Trophoblast cell (in vitro differentiated cells and primary cell): ENCODE data around the gene CRTC1.

Experiments
- DNase-seq, 2 donors: peaks; one replicate each; pipeline ENCODE4 v3.0.0-alpha.2; 2016
- H2AFZ ChIP-seq: 2 replicates; pipeline ENCODE4 v1.6.1; 2013; ENCODE audit warnings: low read length, moderate library complexity, mild to moderate bottlenecking; ENCODE audit not compliant: insufficient read depth, poor library complexity
- H2AK5ac ChIP-seq: 2 replicates; pipeline ENCODE4 v1.6.1; 2013; ENCODE audit warnings: mild to moderate bottlenecking, low read length
- H2BK120ac ChIP-seq: 2 replicates; pipeline ENCODE4 v1.6.1; 2013; ENCODE audit warnings: low read length, mild to moderate bottlenecking, moderate library complexity; ENCODE audit not compliant: insufficient read depth, poor library complexity
- H2BK12ac ChIP-seq: 2 replicates; pipeline ENCODE4 v1.6.1; 2013; ENCODE audit warnings: mild to moderate bottlenecking, low read length, moderate library complexity
- H2BK5ac ChIP-seq: 2 replicates; pipeline ENCODE4 v1.6.1; 2013; ENCODE audit warnings: low read length, low read depth, moderate library complexity, mild to moderate bottlenecking; ENCODE audit not compliant: poor library complexity
- H3K14ac ChIP-seq: 2 replicates; pipeline ENCODE4 v1.6.1; 2013; ENCODE audit warnings: mild to moderate bottlenecking, low read length
- H3K18ac ChIP-seq: 2 replicates; pipeline ENCODE4 v1.6.1; 2013; ENCODE audit warnings: mild to moderate bottlenecking, low read length
- H3K23ac ChIP-seq: 2 replicates; pipeline ENCODE4 v1.6.1; 2013; ENCODE audit warnings: low read length
- H3K27ac ChIP-seq: 2 replicates; pipeline ENCODE4 v1.5.1; 2013; ENCODE audit warnings: low read depth, mild to moderate bottlenecking, inconsistent platforms, low read length, moderate library complexity
- H3K27me3 ChIP-seq: 2 replicates; pipeline ENCODE4 v1.6.1; 2013; ENCODE audit warnings: inconsistent platforms, mild to moderate bottlenecking, low read length, moderate library complexity; ENCODE audit not compliant: insufficient read depth
- H3K36me3 ChIP-seq, 2 experiments: 1 replicate in 1 of 2; 2 replicates in 1 of 2; pipeline ENCODE4 v1.6.1; 2013; ENCODE audit warnings: low read length in 2 of 2, mild to moderate bottlenecking in 2 of 2, moderate library complexity in 1 of 2; ENCODE audit not compliant: insufficient read depth in 2 of 2, control insufficient read depth in 1 of 2
- H3K4ac ChIP-seq: 2 replicates; pipeline ENCODE4 v1.6.1; 2013; ENCODE audit warnings: low read depth, mild to moderate bottlenecking, low read length, moderate library complexity
- H3K4me1 ChIP-seq, 2 experiments: 1 replicate in 1 of 2; 2 replicates in 1 of 2; pipeline ENCODE4 v1.6.1; 2013; ENCODE audit warnings: low read length in 2 of 2, mild to moderate bottlenecking in 2 of 2, moderate library complexity in 1 of 2; ENCODE audit not compliant: insufficient read depth in 2 of 2, control insufficient read depth in 1 of 2
- H3K4me2 ChIP-seq: 2 replicates; pipeline ENCODE4 v1.6.1; 2013; ENCODE audit warnings: inconsistent platforms, mild to moderate bottlenecking, low read length, moderate library complexity
- H3K4me3 ChIP-seq: 2 replicates; pipeline ENCODE4 v1.5.1; 2013; ENCODE audit warnings: mild to moderate bottlenecking, low read depth, low read length, inconsistent platforms
- H3K79me1 ChIP-seq: one replicate; pipeline ENCODE4 v1.6.1; 2013; ENCODE audit warnings: low read length
- H3K79me2 ChIP-seq: 2 replicates; pipeline ENCODE4 v1.6.1; 2013; ENCODE audit warnings: low read length, mild to moderate bottlenecking; ENCODE audit not compliant: control insufficient read depth, insufficient read depth, poor library complexity
- H3K9ac ChIP-seq: 2 replicates; pipeline ENCODE4 v1.6.1; 2013; ENCODE audit warnings: mild to moderate bottlenecking, low read length
- H3K9me3 ChIP-seq: 2 replicates; pipeline ENCODE4 v1.6.1; 2013; ENCODE audit warnings: low read depth, mild to moderate bottlenecking, control low read depth, inconsistent platforms, low read length; ENCODE audit not compliant: insufficient read depth
- H4K12ac ChIP-seq: 2 replicates; pipeline ENCODE4 v1.6.1; 2013; ENCODE audit warnings: low read depth, mild to moderate bottlenecking, low read length, moderate library complexity
- H4K8ac ChIP-seq: 2 replicates; pipeline ENCODE4 v1.6.1; 2013; ENCODE audit warnings: low read depth, mild to moderate bottlenecking, low read length, moderate library complexity
- H4K91ac ChIP-seq: one replicate; pipeline ENCODE4 v1.6.1; 2013; ENCODE audit warnings: low read depth, mild to moderate bottlenecking, low read length, moderate library complexity
- WGBS: extraction: QIAGEN DNeasy Blood & Tissue Kit; methylation state at CpG from one replicate; pipeline ENCODE4 v1.1.7; 2013; ENCODE audit warnings: missing lambda C conversion rate; ENCODE audit not compliant: insufficient read length, insufficient coverage; ENCODE audit errors: extremely low coverage; 5-methylcytosine and 5-hydroxymethylcytosine counted together

CRTC1 gene

DNA sequence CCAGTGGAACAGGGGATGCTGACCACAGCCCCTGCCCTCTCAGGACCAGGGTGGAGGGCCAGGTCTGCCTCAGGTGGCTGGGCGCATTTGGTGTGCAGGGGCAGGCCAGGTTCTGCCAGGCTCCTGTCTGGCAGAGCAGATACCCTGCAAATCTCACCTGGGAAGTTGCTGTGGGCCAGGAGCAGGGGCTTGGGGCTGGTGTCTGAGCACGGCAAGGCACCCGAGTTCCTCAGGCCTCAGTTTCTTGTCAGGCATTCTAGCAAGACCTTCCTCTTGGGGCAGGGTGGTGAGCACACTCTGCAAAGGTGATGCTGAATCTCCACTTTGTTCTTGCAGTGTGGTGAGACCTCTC lies 1.1 kb downstream of the CRTC1 start:
- Histone ChIP-seq H2AK5ac (no peak overlapping the region), H3K4me3 (no peak overlapping the region), H3K79me1 (peaks cover 7% of the 10 kb centered on the region), H2BK120ac (no peak overlapping the region), H4K91ac (no peak overlapping the region), H3K4ac (no peak overlapping the region), H3K4me1 (peaks cover 9 to 11% of the 10 kb centered on the region in 2 experiments), H3K79me2 (peaks cover 2% of the 10 kb centered on the region), H2BK5ac (no peak overlapping the region), H3K18ac (no peak overlapping the region), H3K27ac (no peak overlapping the region), H3K36me3 (no peaks in the 10 kb centered on the region), H4K12ac (no peak overlapping the region), H4K8ac (no peak overlapping the region), H3K4me2 (peak overlapping the region; percentile 77), H3K9ac (no peak overlapping the region), H3K23ac (no peak overlapping the region), H2AFZ (no peak overlapping the region), H3K9me3 (no peaks in the 10 kb centered on the region), H2BK12ac (no peak overlapping the region), H3K14ac (no peak overlapping the region), H3K27me3 (no peaks in the 10 kb centered on the region)
- no CpG with 5 or more reads among the region's 3 CpGs for WGBS
- no peak for DNase-seq

DNA sequence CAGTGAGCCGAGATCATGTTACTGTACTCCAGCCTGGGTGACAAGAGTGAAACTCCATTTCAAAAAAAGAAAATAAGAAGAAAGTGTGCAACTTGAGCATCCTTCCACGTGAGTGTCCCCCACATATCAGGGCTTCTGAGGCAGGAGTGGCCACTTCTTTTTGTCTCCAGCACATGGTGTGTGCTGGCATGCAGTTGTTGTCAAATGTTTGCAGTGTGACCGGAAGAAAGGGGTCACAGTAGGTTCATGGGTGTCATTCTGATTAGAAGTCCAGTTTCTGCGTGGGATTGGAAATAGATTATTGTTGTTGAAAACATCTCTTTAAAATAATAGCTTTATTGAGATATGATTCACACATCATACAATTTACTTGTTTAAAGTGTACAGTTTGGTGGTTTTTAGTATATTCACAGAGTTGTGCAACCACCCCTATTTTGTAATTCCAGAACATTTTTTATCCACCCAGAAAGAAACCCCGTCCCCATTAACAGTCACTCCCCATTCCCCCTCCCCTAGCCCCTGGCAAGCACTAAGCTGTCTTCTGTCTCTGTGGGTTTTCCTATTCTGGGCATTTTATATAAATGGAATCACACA lies 2.2 kb downstream of the CRTC1 start:
- no peak overlapping the region for H4K91ac ChIP-seq
- no peak overlapping the region for H3K9ac ChIP-seq
- no peak overlapping the region for H4K8ac ChIP-seq
- H3K18ac ChIP-seq, result no peak overlapping the region
- H3K23ac ChIP-seq, result no peak overlapping the region
- no peak overlapping the region for H3K4me2 ChIP-seq
- no peak overlapping the region for H2BK120ac ChIP-seq
- H2AFZ ChIP-seq, result no peak overlapping the region
- no peak overlapping the region for H3K4ac ChIP-seq
- no peak overlapping the region for H4K12ac ChIP-seq
- H2AK5ac ChIP-seq, result no peak overlapping the region
- DNase-seq, result no peak
- no peaks in the 10 kb centered on the region for H3K36me3 ChIP-seq
- no peaks in the 10 kb centered on the region for H3K9me3 ChIP-seq
- no peak overlapping the region for H3K14ac ChIP-seq
- no peak overlapping the region for H2BK12ac ChIP-seq
- peaks cover 9 to 11% of the 10 kb centered on the region in 2 experiments for H3K4me1 ChIP-seq
- no CpG with 5 or more reads among the region's 5 CpGs for WGBS
- H3K4me3 ChIP-seq, result no peak overlapping the region
- H3K79me1 ChIP-seq, result peaks cover 7% of the 10 kb centered on the region
- H3K27ac ChIP-seq, result no peak overlapping the region
- no peak overlapping the region for H2BK5ac ChIP-seq
- H3K79me2 ChIP-seq, result peaks cover 2% of the 10 kb centered on the region
- H3K27me3 ChIP-seq, result no peaks in the 10 kb centered on the region

DNA sequence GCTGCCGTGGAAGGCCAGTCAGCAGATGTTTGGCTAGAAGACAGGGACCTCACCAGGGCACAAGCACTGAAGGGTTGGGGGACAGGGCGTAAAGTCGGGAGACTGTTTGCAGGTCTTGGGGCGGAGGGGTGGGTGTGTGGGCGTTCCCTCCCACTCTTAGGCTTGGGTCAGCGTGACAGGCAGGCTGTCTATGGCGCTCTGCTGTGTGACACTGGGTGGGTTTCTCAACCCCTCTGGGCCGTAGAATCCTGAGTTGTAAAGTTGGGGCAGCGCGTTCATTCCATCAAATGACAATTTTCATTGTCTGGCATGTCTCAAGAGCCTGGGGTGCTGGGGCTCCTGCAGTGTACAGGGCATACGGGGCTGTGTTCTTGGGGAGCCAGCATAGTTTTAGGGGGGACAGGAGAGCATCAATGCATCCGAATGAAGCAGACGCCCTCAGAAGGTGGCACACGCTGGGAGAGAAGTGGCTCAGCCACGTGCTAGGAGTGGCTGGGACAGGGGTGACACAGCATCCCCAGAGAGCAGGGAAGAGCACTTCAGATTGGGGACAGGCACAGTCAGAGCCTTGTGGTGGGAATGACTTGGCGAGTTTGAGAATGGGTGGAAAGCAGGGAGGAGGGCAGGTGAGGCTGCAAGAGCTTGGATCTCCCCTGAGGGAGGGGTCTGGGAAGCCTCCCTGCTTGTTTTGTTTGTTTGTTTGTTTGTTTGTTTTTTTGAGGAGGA lies 4.4 kb downstream of the CRTC1 start:
- no peak overlapping the region for H3K27ac ChIP-seq
- no peak overlapping the region for H2AK5ac ChIP-seq
- H3K9ac ChIP-seq, result no peak overlapping the region
- H3K79me2 ChIP-seq, result peaks cover 2% of the 10 kb centered on the region
- no peak overlapping the region for H3K4me2 ChIP-seq
- H2AFZ ChIP-seq, result no peak overlapping the region
- peaks cover 6% of the 10 kb centered on the region for H3K79me1 ChIP-seq
- no CpG with 5 or more reads among the region's 16 CpGs for WGBS
- H3K36me3 ChIP-seq, result no peaks in the 10 kb centered on the region
- H2BK5ac ChIP-seq, result no peak overlapping the region
- H3K18ac ChIP-seq, result no peak overlapping the region
- no peaks in the 10 kb centered on the region for H3K27me3 ChIP-seq
- DNase-seq, result no peak
- no peak overlapping the region for H4K12ac ChIP-seq
- no peak overlapping the region for H2BK120ac ChIP-seq
- no peak overlapping the region for H4K91ac ChIP-seq
- H4K8ac ChIP-seq, result no peak overlapping the region
- H3K14ac ChIP-seq, result no peak overlapping the region
- H3K4ac ChIP-seq, result no peak overlapping the region
- H3K4me1 ChIP-seq, result peaks cover 7 to 9% of the 10 kb centered on the region in 2 experiments
- H3K23ac ChIP-seq, result no peak overlapping the region
- H3K9me3 ChIP-seq, result no peaks in the 10 kb centered on the region
- H2BK12ac ChIP-seq, result no peak overlapping the region
- H3K4me3 ChIP-seq, result no peak overlapping the region

DNA sequence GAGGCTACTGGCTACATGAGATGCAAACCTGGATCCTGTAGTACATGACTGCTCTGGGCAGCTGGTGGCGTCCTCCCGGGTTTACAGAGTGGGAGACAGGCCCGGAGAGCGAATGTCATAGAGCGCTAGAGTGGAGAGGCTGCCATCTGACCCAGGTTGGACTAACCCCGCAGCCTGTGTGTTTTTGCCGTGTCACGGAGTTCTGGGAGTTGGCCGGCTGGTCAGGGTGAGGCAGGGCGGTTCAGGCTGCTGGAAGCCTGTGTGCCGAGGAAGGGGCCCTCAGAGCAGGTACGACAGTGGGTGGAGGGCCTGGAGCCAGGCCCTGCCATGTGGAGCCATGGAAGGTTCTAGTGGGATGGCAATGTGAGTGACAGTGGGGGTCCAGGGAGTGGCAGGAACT lies 12.5 kb downstream of the CRTC1 start:
- H3K9me3 ChIP-seq, result peaks cover 6% of the 10 kb centered on the region
- no peak overlapping the region for H2BK120ac ChIP-seq
- H3K9ac ChIP-seq, result no peak overlapping the region
- H3K4me2 ChIP-seq, result no peak overlapping the region
- H4K8ac ChIP-seq, result no peak overlapping the region
- H3K23ac ChIP-seq, result no peak overlapping the region
- H3K27me3 ChIP-seq, result no peaks in the 10 kb centered on the region
- no peak overlapping the region for H4K12ac ChIP-seq
- no peak overlapping the region for H4K91ac ChIP-seq
- H2BK12ac ChIP-seq, result no peak overlapping the region
- H3K36me3 ChIP-seq, result no peaks in the 10 kb centered on the region
- no peak for DNase-seq
- no peak overlapping the region for H2BK5ac ChIP-seq
- H3K4me1 ChIP-seq, result peaks cover 0 to 2% of the 10 kb centered on the region in 2 experiments
- H3K79me2 ChIP-seq, result no peaks in the 10 kb centered on the region
- H3K4me3 ChIP-seq, result no peak overlapping the region
- H2AK5ac ChIP-seq, result no peak overlapping the region
- H3K18ac ChIP-seq, result no peak overlapping the region
- no peaks in the 10 kb centered on the region for H3K79me1 ChIP-seq
- H3K14ac ChIP-seq, result no peak overlapping the region
- no CpG with 5 or more reads among the region's 12 CpGs for WGBS
- H3K27ac ChIP-seq, result no peak overlapping the region
- no peak overlapping the region for H3K4ac ChIP-seq
- H2AFZ ChIP-seq, result no peak overlapping the region
